Tibial artery (tissue), 4 donors: ENCODE measurements around the gene ARHGEF11.

Experiments
- DNase-seq, 2 donors: peaks; one replicate each; pipeline ENCODE4 v3.0.0-alpha.2; 2019
- H3K27ac ChIP-seq, 2 donors: fragments of 200-600 bp; sonication (generic) in 1 of 2; 1 replicate in 1 of 2; 2 replicates in 1 of 2; pipeline ENCODE4 v1.5.1; 2018 to 2019; ENCODE audit warnings: mild to moderate bottlenecking in 1 of 2
- H3K27me3 ChIP-seq, 2 donors: fragments of 200-600 bp; sonication (generic) in 1 of 2; one replicate each; pipeline versions ENCODE4 v1.5.1 to v1.6.0; 2016 to 2019
- H3K36me3 ChIP-seq, 3 donors: fragments of 200-600 bp; sonication (generic) in 2 of 3; one replicate each; pipeline ENCODE4 v1.5.1; 2016 to 2019; ENCODE audit warnings: mild to moderate bottlenecking in 2 of 3
- H3K4me1 ChIP-seq, 4 donors: fragments of 200-600 bp; sonication (generic) in 2 of 4; 1 replicate in 3 of 4; 2 replicates in 1 of 4; pipeline ENCODE4 v1.5.1; 2016 to 2019
- H3K4me3 ChIP-seq, 2 donors: fragments of 200-600 bp; sonication (generic) in 1 of 2; 1 replicate in 1 of 2; 2 replicates in 1 of 2; pipeline ENCODE4 v1.5.1; 2018 to 2019; ENCODE audit warnings: mild to moderate bottlenecking in 2 of 2
- H3K9me3 ChIP-seq, 3 donors: fragments of 200-600 bp; sonication (generic) in 1 of 3; one replicate each; pipeline ENCODE4 v1.5.1; 2016 to 2019
- intact Hi-C: fragments of 100-400 bp; cut with DNase I; formaldehyde crosslinking; loops from one replicate; pipeline ENCODE4 v1.15.0; 2023; ENCODE audit warnings: low total_unique reads
- TF ChIP-seq, protein P1 (sequence below), 2 experiments: fragments of 200-600 bp in 1 of 2; fragments of 450-650 bp in 1 of 2; IDR thresholded peaks; one replicate each; pipeline ENCODE4 v1.5.1; 2017 to 2019; ENCODE audit warnings: antibody characterized with exemption in 2 of 2, mild to moderate bottlenecking in 1 of 2, moderate library complexity in 1 of 2

ARHGEF11 gene

DNA sequence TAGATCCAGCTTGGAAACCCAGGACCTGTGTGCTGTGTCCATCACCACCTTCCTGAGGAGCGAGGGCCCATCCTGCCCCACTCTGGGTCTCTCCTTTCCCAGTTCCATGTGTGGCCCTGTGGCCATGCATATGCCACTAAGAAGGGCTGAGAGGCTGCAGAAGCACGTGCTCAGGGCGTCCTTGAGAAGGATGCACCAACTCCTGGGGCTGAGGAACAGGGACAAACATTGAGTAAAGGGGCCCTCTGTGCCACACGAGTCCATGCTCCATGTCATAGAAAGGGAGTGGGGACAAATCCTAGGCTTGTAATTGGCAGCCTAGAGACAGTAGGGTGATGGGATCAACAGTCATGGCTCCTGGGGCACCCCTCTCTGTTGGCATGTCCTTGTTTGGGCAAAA lies 45.6 kb upstream of the ARHGEF11 start:
- Histone ChIP-seq H3K27ac (no peak overlapping the region), H3K4me3 (no peak overlapping the region), H3K27me3 (peaks cover 0 to 8% of the 10 kb centered on the region in 2 donors), H3K9me3 (no peaks in the 10 kb centered on the region), H3K36me3 (no peaks in the 10 kb centered on the region), H3K4me1 (peaks cover 0 to 18% (median 4%) of the 10 kb centered on the region in 4 donors)
- TF ChIP-seq, protein P1, sequence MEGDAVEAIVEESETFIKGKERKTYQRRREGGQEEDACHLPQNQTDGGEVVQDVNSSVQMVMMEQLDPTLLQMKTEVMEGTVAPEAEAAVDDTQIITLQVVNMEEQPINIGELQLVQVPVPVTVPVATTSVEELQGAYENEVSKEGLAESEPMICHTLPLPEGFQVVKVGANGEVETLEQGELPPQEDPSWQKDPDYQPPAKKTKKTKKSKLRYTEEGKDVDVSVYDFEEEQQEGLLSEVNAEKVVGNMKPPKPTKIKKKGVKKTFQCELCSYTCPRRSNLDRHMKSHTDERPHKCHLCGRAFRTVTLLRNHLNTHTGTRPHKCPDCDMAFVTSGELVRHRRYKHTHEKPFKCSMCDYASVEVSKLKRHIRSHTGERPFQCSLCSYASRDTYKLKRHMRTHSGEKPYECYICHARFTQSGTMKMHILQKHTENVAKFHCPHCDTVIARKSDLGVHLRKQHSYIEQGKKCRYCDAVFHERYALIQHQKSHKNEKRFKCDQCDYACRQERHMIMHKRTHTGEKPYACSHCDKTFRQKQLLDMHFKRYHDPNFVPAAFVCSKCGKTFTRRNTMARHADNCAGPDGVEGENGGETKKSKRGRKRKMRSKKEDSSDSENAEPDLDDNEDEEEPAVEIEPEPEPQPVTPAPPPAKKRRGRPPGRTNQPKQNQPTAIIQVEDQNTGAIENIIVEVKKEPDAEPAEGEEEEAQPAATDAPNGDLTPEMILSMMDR (IDR thresholded peaks at IDR 0.05), result no peak
- DNase-seq, result peak in 1 of 2 donors; percentile 32
- intact Hi-C loops, result no loop called here

DNA sequence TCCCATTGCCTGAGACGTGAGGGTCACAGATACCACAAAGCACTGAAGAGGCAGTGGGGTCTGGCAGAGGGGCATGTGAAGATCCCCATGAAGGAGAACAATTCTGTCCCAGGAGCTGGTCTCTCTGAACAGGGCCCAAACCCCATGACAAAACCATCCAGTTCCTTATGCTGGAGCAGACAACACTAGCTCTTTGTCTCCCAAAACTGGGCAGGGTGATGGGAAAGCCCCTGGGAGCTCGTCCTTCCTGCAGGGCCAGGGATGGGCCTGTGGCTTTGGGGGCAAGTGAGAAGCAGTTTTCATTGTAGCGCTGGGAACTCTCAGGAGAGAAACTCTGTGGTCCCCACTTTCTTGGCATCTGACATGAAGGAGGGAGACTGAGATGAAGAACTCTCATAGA lies 45.2 kb upstream of the ARHGEF11 start:
- H3K27me3 ChIP-seq, result peaks cover 0 to 8% of the 10 kb centered on the region in 2 donors
- no peak overlapping the region for H3K4me3 ChIP-seq
- no peaks in the 10 kb centered on the region for H3K9me3 ChIP-seq
- no peak overlapping the region for H3K27ac ChIP-seq
- intact Hi-C loops, result loop anchor here (1.0 kb wide), 1 partner anchor 66 kb away; no protein-coding TSS in a partner anchor
- TF ChIP-seq, protein P1 (IDR thresholded peaks at IDR 0.05), result no peak
- peak in 1 of 2 donors; percentile 24 for DNase-seq
- H3K36me3 ChIP-seq, result no peaks in the 10 kb centered on the region
- peaks cover 0 to 18% (median 4%) of the 10 kb centered on the region in 4 donors for H3K4me1 ChIP-seq

DNA sequence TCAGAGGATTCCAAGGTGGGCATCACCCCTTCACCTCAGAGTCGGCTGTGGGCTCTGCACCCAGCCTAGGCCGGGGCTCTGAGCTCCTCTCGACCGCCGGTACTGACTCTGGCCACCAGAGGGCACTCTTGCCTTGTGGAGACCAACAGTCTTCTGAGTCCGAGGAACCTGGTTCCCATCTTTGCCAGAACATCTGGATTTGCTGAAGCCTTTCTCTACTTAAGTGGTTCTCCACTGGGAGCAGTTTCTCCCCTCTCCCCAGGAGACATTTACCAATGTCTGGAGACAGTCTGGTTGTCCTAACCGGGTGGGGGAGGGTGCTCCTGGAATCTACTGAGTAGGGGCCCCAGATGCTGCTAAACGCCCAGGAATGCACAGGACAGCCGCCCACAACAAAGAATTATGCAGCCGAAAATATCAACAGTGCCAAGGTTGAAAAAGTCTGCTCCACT lies 44.7 kb upstream of the ARHGEF11 start:
- Histone ChIP-seq H3K27me3 (peaks cover 0 to 8% of the 10 kb centered on the region in 2 donors), H3K4me3 (no peak overlapping the region), H3K4me1 (peaks cover 0 to 18% (median 4%) of the 10 kb centered on the region in 4 donors), H3K9me3 (no peaks in the 10 kb centered on the region), H3K36me3 (no peaks in the 10 kb centered on the region), H3K27ac (no peak overlapping the region)
- TF ChIP-seq, protein P1 (IDR thresholded peaks at IDR 0.05), result peak; percentile 91 to 93
- peak; percentile 87 for DNase-seq
- intact Hi-C loops, result loop anchor here (1.0 kb wide), 1 partner anchor 66 kb away; no protein-coding TSS in a partner anchor

DNA sequence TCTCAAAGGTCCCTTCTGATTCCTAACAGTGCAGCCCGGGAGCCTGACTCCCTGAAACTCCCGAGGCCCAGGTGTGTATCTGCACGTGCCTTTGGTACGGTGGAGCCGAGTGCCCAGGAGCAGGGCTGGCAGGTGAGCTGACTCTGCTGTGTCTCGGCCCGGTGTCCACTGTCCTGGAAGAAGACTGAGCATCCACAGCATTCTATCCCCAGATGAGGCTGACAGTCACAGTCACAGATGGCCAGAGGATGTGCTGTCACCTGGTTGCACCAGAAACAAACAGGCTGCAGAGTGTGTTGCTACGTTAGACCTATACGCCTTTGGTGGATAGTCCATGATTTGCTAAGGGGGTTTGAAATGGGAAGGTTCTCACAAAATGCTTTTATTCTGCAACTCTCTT lies 44.2 kb upstream of the ARHGEF11 start:
- Histone ChIP-seq H3K4me3 (no peak overlapping the region), H3K9me3 (no peaks in the 10 kb centered on the region), H3K4me1 (peaks cover 0 to 18% (median 4%) of the 10 kb centered on the region in 4 donors), H3K36me3 (no peaks in the 10 kb centered on the region), H3K27me3 (peaks cover 0 to 8% of the 10 kb centered on the region in 2 donors), H3K27ac (no peak overlapping the region)
- intact Hi-C loops, result loop anchor here (1.0 kb wide), 1 partner anchor 67 kb away; no protein-coding TSS in a partner anchor
- TF ChIP-seq, protein P1 (IDR thresholded peaks at IDR 0.05), result no peak
- peak in 1 of 2 donors; percentile 48 for DNase-seq

- no peak overlapping the region for H3K4me3 ChIP-seq
- H3K4me1 ChIP-seq, result peaks cover 0 to 18% (median 4%) of the 10 kb centered on the region in 4 donors
- peaks cover 0 to 8% of the 10 kb centered on the region in 2 donors for H3K27me3 ChIP-seq
- no peaks in the 10 kb centered on the region for H3K36me3 ChIP-seq
- H3K27ac ChIP-seq, result no peak overlapping the region
- TF ChIP-seq, protein P1 (IDR thresholded peaks at IDR 0.05), result no peak
- H3K9me3 ChIP-seq, result no peaks in the 10 kb centered on the region
- intact Hi-C loops, result no loop called here
- DNase-seq, result no peak
Measured at GRCh38 chr1:157088607-157089006, 43.1 kb upstream of the ARHGEF11 start.
